PFSK-1 (cell line): Measurements from ENCODE around the gene SLC9A3.

Source experiments
- FOXP2 ChIP-seq: optimal IDR thresholded peaks from 2 replicates; pipeline ENCODE3; 2011; ENCODE audit warnings: borderline replicate concordance, control low read depth, inconsistent platforms; ENCODE audit not compliant: insufficient read depth; ENCODE audit errors: extremely low read length, extremely low read depth
- POLR2AphosphoS5 ChIP-seq: IDR thresholded peaks from 2 replicates; pipeline ENCODE4 v1.6.1; 2012; ENCODE audit warnings: low read depth, mild to moderate bottlenecking, control low read depth, low read length, moderate library complexity
- REST ChIP-seq, 2 experiments: IDR thresholded peaks; 2 replicates each; pipeline versions ENCODE4 v1.6.1 to v1.8.0; 2011 to 2012; ENCODE audit warnings: low read depth in 2 of 2, low read length in 2 of 2, control low read depth in 1 of 2, inconsistent platforms in 1 of 2, mild to moderate bottlenecking in 1 of 2, moderate library complexity in 1 of 2; ENCODE audit not compliant: insufficient read depth in 1 of 2
- SIN3A ChIP-seq: IDR thresholded peaks from 2 replicates; pipeline ENCODE4 v1.6.1; 2012; ENCODE audit warnings: mild to moderate bottlenecking, low read length, moderate library complexity, borderline replicate concordance; ENCODE audit not compliant: insufficient read depth
- TAF1 ChIP-seq: IDR thresholded peaks from 2 replicates; pipeline ENCODE4 v1.6.1; 2012; ENCODE audit warnings: low read length, control low read depth, borderline replicate concordance; ENCODE audit not compliant: insufficient read depth

The SLC9A3 gene

GRCh38 chr5:491856-492155, 32.4 kb downstream of the SLC9A3 start:
- no peak for TF ChIP-seq REST (IDR thresholded peaks at IDR 0.05; ENCODE audit: insufficient read depth in 1 of 2, low read depth in 2 of 2, low read length in 2 of 2)
- TF ChIP-seq FOXP2 = no peak
- no peak for TF ChIP-seq POLR2AphosphoS5
- TF ChIP-seq TAF1 = no peak
- TF ChIP-seq SIN3A = no peak

DNA sequence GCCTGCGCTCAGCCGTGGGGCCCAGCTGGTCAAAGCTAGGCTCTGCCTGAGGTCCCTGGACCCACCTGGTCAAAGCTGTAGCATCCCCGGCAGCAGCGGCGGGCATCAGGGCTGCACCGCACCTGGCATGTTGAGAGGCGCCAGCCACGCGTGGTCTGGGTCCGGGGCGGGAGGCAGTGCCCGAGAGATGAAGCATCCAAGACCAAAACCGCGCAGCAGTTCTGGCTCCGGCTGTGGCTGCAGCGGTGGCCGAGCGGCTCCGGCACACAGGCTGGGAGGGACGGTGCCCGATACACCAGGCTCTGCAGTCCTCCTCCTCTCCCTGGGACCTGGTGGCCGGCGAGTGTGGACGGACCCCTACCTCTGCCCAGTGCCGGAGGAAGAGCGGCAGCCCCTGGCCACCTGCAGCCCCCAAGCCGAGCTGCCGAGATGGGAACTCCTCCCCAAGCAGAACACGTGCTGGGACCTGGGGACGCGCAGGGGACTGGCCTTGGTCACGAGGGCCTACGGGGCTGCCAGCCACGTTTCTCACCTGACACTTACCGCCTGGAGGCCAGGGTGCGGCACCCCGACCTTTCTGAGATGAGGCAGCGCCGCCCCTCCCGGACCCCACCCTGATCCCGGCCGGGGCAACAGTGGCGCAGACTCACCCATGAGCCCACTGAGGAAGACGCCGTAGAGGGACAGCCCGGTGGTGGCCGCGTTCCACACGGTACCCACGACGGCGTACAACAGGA, 33.0 kb downstream of the SLC9A3 start:
- TF ChIP-seq FOXP2 (no peak), POLR2AphosphoS5 (no peak), TAF1 (no peak), REST (IDR thresholded peaks at IDR 0.05; ENCODE audit: insufficient read depth in 1 of 2, low read depth in 2 of 2, low read length in 2 of 2) (no peak), SIN3A (no peak)

DNA sequence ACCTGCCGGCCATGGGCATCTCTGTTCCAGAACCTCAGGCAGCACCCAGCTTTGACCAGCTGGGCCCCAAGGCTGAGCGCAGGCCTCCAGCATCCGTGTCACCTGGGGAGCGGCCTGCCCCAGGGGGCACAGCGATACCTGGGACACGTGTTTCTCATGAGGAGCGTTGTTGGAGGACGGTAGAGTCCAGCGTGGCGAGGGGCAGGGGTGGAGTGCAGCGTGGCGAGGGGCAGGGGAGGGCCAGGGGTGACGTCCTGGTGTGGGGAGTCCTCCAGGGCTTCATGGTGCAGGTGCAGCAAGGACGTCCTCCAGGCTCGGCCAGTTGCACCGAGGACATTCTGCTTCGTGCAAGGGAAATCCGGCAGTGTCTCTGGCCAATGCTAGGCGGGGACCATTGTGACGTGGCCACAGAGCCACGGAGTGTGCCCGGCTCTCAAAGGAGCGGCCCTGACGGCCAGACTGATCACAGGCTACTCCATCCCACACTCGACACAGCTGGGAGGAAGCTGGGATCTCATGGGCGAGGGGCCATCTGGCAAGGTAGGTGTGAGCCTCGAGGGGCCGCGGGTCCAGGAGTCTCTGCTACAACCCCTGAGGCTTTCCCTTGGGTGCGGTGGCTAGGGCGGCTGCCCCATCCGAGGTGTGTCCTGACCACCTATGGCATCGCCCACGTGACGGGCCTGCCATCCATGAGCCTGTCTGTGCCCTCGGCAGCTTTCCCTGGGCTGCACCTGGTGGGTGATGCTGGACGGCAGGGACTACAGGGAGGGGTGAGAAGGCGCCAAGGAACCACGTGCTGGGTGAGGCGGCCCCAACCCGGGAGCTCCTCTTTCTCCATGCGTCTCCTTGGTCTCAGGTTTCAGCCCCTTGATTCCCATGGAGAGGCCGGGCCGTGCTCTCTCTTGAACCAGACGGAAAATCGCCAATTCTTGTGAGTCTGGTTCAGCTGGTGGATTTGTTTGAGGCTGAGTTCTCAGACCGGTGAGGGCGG, 33.8 kb downstream of the SLC9A3 start:
- TF ChIP-seq SIN3A (no peak), FOXP2 (no peak), REST (IDR thresholded peaks at IDR 0.05; ENCODE audit: insufficient read depth in 1 of 2, low read depth in 2 of 2, low read length in 2 of 2) (no peak), TAF1 (no peak), POLR2AphosphoS5 (no peak)

DNA sequence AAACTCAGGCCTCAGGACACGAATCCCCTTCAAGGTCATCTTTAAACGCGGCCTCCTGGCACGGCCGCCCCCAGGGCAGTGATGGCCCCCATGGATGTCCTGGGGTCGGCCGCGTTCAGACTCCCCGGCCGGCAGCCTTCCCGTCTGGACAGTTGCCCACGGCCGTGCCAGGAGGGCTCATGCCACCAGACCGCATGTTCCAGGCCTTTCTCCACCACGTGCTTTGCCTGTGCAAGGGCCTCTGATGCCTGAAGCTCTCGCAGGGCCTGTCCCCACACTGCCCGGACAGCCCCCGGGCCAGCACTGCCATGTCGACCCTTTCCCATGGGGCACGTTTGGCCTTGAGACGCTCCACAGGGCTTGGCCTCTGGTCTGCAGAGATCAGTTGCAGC, 34.6 kb downstream of the SLC9A3 start:
- TF ChIP-seq SIN3A = no peak
- TF ChIP-seq REST (IDR thresholded peaks at IDR 0.05; ENCODE audit: insufficient read depth in 1 of 2, low read depth in 2 of 2, low read length in 2 of 2) = no peak
- no peak for TF ChIP-seq FOXP2
- TF ChIP-seq POLR2AphosphoS5 = no peak
- TF ChIP-seq TAF1 = no peak
